Cortex of kidney (tissue), 1 donor: ENCODE data around the gene TFCP2L1.
"Not testable (repeated sequence)": the region's sequence is repeated elsewhere in the genome, so short reads cannot be mapped to it uniquely, and the experiment has no call there.

Source experiments
- DNase-seq: peaks from one replicate; lab custom pipeline; 2025; lab: John Stamatoyannopoulos, UW

The TFCP2L1 gene

GRCh38 chr2:121295911-121296650 lies 11.1 kb upstream of the TFCP2L1 start:
- DNase-seq: no peak

- no peak for DNase-seq
Observed at GRCh38 chr2:121294881-121295840, 10.2 kb upstream of the TFCP2L1 start.

- no peak for DNase-seq
Observed at GRCh38 chr2:121293450-121294325, 8.7 kb upstream of the TFCP2L1 start.

- DNase-seq: no peak
Observed at GRCh38 chr2:121291251-121291580, 6.2 kb upstream of the TFCP2L1 start.

GRCh38 chr2:121289271-121289670 lies 4.3 kb upstream of the TFCP2L1 start:
- DNase-seq: no peak

GRCh38 chr2:121288454-121289231 lies 3.6 kb upstream of the TFCP2L1 start:
- no peak for DNase-seq

GRCh38 chr2:121287956-121288355 lies 3.0 kb upstream of the TFCP2L1 start:
- DNase-seq: no peak

GRCh38 chr2:121287146-121287798 lies 2.3 kb upstream of the TFCP2L1 start:
- no peak for DNase-seq

- DNase-seq: no peak
Observed at GRCh38 chr2:121286506-121286905, 1.5 kb upstream of the TFCP2L1 start.

GRCh38 chr2:121285926-121286325 lies 924 bp upstream of the TFCP2L1 start:
- DNase-seq: no peak

GRCh38 chr2:121283670-121284462 lies 1.1 kb downstream of the TFCP2L1 start:
- DNase-seq: no peak

GRCh38 chr2:121282800-121283385 lies 2.1 kb downstream of the TFCP2L1 start:
- no peak for DNase-seq

- no peak for DNase-seq
Observed at GRCh38 chr2:121281694-121282093, 3.3 kb downstream of the TFCP2L1 start.

GRCh38 chr2:121281107-121281506 lies 3.9 kb downstream of the TFCP2L1 start:
- DNase-seq: no peak

GRCh38 chr2:121279476-121280220 lies 5.4 kb downstream of the TFCP2L1 start:
- no peak for DNase-seq

- DNase-seq: no peak
Observed at GRCh38 chr2:121276341-121276740, 8.7 kb downstream of the TFCP2L1 start.

GRCh38 chr2:121273116-121273515 lies 11.9 kb downstream of the TFCP2L1 start:
- DNase-seq: no peak

GRCh38 chr2:121272596-121272995 lies 12.4 kb downstream of the TFCP2L1 start:
- DNase-seq: no peak

GRCh38 chr2:121269436-121269835 lies 15.6 kb downstream of the TFCP2L1 start:
- DNase-seq: not testable (repeated sequence)
